ENCODE results near the gene RPS3A. TPM values are rescaled to one million over a fixed set of nuclear protein-coding genes. Genes with fewer than 3 reads are reported as not detected.

Gene RPS3A
- 1,894 and 2,829 TPM in 2 replicates for total RNA-seq

DNA sequence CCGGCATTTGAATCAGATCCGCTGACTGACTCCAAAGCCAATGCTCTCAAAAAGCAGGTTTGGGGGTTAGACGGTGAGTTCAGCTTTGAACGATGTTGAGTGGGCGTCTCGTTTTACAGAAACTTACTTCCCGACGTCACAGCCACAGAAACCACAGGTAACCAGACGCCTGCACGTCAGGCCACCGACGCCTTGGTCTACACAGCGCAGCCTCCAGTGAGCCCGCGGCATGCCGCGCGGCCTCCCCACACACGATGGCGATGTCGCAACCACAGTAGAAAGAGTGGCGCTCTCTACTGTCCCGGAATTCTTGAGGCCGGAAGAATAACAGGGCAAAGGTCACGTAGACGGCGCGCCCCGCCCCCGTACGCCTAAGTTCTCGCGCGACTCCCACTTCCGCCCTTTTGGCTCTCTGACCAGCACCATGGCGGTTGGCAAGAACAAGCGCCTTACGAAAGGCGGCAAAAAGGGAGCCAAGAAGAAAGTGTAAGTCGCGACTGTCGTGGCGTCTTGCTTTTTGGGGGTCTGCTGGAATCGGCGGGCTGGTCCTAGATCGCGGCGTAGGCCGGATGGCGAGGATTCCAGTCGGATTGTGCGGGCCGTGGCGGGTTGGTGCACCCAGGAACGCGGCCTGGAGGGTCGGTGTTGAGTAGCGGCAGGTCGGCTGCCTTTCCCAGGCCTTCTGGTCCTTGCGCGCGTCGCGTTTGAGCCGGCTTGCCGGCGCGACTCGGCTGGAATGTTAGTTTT lies at the start of gene RPS3A:
Gene RPS3A, plus strand, starts transcription at position 400 of the 747 bp plus-strand sequence. Its CDS starts 25 bp downstream, at position 425.

Other genes with a start within 250 kb of the RPS3A start
- gene LRBA, start 84.3 kb upstream of the RPS3A start, total RNA-seq = 45.0 and 54.3 TPM in 2 replicates
- not detected in 2 replicates for gene PRSS48, start 177.5 kb downstream of the RPS3A start, total RNA-seq
- 65.5 and 69.7 TPM in 2 replicates for gene SH3D19, start 226.0 kb downstream of the RPS3A start, total RNA-seq